Embryonic facial prominence (tissue), 1 donor: ENCODE results near the gene TCN2.
A peak's percentile ranks its signal among the peaks of the same experiment; 100 is the strongest.
"Not testable (repeated sequence)": the region's sequence is repeated elsewhere in the genome, so short reads cannot be mapped to it uniquely, and the experiment has no call there.

Experiments
- DNase-seq: peaks from one replicate; pipeline ENCODE4 v3.0.0-alpha.2; 2016; ENCODE audit errors: extremely low spot score

TCN2 gene

DNA sequence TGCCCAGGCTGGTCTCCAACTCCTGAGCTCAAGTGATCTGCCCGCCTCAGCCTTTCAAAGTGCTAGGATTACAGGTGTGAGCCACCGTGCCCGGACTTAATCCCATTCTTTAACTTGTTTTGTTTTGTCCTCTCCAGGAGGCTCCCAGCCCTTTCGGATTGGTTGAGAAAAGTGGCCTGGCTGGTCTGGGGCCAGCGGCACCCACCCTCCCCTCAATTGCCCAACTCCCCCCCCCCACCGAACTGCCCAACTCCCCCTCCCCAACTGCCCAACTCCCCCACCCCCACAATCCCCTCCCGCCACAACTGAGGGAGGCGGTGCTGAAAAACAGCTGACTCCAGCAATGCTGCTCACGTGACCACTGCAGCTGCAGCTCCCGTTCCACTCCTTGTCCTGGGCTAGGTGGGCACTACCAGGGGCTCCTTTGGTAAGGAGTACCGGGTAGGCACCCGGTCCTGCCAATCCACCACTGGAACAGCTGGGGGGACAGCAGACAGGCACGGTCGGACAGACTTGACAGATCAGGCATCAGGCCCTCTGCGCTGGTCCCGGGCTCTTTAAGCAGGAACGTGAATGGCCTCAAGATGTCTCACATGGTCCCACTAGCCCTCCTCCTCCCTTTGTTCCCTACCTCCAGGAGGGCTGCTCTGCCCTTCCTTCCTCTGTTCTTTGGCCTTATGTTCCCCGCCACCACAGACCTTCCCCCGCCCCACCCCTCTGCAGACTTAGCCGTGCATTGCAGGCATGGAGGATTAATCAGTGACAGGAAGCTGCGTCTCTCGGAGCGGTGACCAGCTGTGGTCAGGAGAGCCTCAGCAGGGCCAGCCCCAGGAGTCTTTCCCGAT, at the start of gene TCN2:
TSS of gene TCN2 (plus strand) at position 720 of the 845 bp plus-strand sequence. CDS start 158 bp downstream, outside the sequence.
- DNase-seq = peak; percentile 39

DNA sequence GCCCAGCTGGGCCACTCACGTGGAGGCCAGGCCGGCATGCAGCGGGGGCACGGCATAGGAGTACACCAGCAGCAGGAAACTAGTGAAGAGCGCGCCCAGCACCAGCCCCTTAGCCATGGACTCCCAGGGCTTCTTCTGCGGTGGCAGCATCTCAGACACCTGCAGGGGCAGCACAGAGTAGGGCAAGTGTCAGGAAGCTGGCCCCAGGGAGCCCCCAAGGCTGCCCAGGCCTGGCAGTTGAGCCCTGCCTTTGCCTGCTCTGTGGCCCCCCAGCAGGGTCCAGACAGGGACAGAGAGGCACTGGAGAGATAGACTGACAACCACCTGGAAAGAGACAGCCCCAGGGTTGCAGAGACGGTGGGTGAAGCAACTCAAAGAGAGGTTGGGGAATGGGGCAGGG, 49.7 kb upstream of the TCN2 start:
- no peak for DNase-seq

GRCh38 chr22:30559889-30560288, 47.1 kb upstream of the TCN2 start:
- DNase-seq = no peak

DNA sequence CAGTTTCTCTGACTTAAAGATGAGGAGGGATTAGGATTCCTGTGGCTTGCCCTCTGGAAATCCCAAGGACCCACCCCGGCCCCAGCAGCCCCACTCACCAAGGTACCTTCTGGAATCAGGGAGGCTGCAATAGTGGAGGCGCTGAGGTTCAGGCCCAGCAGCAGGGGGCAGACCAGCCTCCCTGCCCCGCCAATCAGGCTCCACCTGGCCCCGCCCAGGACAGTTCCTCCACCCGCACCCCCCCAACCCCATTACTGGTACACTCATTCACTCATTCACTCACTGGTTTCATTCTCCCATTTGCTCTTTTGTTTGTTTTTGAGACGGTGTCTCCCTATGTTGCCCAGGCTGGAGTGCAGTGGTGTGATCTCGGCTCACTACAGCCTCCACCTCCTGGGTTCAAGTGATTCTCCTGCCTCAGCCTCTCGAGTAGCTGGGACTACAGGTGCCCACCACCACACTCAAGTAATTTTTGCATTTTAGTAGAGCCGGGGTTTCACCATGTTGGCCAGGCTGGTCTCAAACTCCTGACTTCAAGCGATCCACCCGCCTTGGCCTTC, 46.3 kb upstream of the TCN2 start:
- not testable (repeated sequence) for DNase-seq

DNA sequence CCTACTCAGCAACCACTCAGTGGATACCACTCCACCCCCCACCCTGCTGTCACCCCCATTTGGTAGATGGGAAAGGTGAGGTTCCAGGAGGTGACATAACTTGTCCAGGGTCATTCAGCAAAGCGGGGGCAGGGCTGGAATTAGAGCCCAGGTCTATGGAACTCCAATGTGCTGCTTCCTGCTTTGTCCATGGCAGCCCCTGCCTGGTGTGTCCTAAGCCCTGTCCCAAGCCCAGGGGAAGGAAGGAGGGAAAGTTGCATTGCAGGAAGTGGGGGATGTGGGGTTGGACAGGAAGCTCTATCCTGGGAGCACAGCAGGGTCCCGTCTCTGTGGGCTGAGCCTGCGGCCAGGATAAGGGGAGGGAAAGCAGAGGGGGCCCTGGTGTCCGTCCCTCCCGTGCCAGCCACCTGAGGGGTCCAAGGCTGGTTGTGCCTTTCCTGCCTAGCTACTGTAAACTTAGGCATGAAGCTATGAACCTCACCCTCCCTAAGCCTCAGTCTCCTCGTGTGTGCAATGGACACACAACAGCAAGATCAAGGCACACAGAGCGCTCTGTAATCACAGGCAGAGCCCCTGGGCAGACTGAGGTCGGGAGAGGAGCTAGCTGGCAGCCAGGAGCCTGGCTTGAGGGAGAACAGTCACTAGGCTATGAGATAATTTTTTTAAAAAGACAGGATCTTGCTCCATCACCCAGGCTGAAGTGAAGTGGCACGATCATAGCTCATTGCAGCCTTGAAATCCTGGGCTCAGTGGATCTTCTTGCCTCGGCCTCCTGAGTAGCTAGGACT, 45.4 kb upstream of the TCN2 start:
- DNase-seq = no peak

DNA sequence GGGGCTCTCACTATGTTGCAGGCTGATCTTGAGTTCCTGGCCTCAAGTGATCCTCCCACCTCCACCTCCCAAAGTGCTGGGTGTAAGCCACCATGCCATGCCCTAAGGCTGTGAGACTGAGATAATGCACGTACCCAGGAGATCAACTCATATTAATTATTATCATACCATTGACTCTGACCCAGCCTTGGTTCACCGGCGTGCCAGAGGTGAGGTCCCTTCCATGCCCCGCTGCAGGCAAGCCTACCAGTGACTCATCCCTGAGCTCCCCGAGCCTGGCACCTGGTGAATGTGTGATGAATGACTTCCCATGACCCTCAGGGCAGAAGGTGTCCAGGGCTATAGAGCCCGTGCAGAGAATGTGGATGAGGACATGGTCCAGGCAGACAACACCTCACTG, 44.6 kb upstream of the TCN2 start:
- no peak for DNase-seq

GRCh38 chr22:30564045-30564760, 42.8 kb upstream of the TCN2 start:
- no peak for DNase-seq

DNA sequence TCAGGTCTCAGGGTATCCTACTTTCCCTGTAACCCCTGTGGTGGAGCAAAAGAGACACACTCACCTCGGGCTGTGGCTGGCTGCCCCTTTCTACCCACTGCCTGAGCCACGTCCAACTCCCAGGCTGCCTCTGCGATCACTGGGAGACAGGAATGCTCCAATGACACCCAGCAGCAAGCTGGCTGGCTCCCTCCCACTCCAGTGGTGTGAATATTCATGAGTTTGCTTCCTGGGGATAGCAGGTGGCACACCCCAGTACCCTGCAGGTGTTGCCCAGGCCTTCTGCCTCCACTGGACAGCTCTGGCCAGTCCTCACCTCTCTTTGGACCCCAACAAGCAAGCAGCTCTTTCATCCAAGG, 42.2 kb upstream of the TCN2 start:
- no peak for DNase-seq

DNA sequence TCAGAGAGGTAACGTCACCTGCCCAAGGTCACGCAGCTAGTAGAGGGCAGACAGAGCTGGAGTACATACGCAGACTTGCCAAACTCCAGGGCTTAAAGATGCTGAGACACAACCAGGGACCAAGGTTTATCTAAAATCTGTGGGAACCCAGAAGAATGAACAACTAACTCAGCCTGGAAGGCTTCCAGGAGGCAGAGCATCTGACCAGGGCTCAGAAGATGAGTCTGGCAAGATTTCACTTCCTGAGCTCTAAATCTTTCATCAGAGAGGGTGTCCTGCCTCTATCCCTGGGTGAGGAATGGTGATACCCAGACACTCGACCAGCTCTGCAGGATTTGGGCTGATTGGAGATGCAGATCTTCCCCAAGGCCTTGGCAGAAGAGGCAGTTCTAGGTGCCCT, 41.6 kb upstream of the TCN2 start:
- DNase-seq = no peak

DNA sequence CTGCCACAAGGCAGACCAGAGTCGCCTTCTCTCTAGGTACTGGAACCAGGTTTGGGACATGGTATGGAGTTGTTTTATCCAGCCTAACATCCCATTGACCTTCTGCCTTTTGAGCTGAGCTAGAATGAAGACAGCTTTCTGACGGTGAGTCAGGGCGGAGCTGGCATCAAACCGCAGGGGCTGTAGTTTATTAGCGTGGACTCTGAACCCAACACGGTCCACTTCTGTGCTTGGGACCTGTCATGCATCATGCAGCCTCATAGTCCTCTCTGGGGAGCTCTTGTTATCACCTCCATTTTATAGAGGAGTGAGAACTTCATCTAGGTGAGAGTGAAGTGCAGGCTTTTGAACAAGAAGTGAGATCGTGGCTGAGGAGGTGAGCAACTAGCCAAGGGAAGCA, 40.8 kb upstream of the TCN2 start:
- DNase-seq = no peak

DNA sequence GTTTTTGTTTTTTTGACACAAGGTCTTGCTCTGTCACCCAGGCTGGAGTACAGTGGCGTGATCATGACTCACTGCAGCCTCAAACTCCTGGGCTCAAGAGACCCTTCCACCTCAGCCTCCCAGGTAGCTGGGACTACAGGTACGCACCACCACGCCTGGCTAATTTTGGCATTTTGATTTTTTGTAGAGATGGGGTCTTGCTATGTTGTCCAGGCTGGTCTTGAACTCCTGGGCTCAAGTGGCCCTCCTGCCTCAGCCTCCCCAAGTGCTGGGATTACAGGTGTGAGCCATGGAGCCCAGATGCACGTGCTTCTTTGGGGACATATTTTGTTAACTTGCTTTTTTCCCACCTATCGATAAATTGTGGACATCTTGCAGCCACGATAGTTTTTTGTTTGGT, 39.7 kb upstream of the TCN2 start:
- DNase-seq = not testable (repeated sequence)

GRCh38 chr22:30568137-30568805, 38.7 kb upstream of the TCN2 start:
- no peak for DNase-seq

DNA sequence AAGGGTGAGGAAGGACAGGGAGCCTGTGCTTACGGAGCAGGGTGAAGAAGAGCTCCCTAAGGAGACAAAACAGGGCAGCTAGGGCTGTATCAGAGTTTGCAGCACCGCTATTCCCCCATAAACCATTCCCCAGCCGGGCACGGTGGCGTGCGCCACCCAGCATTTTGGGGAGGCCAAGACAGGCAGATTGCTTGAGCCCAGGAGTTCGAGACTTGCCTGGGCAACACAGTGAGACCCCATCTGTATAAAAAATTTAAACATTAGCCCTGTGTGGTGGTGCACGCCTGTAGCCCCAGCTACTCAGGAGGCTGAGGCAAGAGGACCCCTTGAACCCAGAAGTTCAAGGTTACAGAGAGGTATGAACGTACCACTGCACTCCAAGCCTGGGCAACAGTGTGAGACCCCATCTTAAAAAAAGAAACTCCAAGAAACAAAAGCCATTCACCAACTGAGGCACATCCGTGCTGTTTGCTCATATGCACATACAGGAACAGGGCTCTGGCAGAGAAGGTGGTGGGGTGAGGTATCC, 37.2 kb upstream of the TCN2 start:
- DNase-seq = no peak

DNA sequence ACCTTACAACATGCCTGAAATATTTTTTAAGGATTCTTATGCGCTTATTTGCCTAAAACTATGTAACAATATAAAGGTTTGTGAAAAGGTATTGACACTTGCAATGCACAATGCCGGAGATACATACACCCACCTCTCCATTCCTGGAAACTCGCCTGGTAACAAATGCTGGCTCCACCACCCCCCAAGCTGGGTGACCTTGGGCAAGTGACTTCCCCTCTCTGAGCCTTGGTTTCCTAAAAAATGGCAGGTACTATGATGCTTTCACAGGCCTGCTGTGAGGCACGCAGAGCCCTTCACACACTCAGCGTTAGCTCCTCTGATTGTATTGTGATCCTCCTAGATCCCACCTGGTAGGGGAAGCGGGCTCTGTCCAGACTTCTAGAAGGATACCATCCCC, 34.8 kb upstream of the TCN2 start:
- no peak for DNase-seq

DNA sequence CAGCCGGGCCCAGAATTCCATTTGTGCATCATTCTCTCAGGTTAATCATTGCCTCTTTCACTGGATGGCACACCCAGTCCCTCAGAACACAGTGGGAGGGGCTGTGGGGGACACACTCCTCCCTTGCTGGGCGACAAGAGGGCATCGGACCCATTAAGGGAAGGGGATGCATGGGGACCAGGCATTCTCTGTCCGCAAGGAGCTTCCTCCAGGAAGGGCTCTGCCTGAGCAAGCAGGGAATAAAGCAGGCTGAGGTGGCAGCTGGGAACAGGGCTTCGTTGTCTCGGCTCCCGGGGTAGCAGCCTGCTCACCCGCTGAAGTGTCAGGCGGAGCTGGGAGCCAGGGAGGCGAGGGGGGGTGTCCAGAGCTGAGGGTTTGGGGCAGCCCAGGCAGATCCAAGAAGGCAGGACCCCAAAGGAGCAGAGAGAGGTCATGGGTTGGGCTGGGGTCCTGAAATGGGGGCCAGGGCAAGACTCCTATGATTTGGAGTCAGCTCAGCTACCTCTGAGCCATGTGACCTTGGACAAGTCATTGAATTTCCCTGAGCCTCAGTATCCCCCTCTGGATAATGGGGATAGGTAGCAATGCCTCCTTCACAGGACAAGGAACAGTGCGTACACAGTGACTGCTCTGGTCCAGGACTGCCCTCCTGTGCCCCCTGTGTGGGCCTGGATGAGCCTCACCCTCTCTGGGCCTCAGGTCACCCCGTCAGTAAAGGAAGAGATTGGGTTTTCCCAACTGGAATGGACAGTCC, 34.0 kb upstream of the TCN2 start:
- no peak for DNase-seq

DNA sequence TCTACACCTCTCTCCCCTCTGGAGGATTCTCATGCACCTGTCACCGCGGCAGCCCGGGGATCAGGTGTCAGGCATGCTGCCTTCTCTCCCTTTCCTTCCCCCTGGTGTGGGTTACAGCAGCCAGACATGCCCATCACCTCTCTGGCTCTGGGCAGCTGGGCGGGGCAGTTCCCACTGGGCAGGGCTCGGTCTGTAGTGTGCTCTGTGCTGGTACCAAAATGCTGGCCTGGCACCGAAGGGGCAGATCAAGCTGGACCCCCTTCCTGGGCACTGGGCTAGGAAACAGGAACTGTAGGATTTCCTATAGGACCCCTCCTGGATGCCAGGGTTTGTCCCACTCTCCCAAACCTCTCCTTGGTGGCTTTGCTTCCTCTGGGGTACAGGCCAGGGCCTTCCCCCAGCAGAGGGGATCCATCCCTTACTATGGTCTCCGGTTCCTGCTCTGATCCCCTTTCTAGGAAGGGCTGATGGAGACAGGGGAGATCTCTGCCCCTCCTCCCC, 33.3 kb upstream of the TCN2 start:
- DNase-seq = no peak

DNA sequence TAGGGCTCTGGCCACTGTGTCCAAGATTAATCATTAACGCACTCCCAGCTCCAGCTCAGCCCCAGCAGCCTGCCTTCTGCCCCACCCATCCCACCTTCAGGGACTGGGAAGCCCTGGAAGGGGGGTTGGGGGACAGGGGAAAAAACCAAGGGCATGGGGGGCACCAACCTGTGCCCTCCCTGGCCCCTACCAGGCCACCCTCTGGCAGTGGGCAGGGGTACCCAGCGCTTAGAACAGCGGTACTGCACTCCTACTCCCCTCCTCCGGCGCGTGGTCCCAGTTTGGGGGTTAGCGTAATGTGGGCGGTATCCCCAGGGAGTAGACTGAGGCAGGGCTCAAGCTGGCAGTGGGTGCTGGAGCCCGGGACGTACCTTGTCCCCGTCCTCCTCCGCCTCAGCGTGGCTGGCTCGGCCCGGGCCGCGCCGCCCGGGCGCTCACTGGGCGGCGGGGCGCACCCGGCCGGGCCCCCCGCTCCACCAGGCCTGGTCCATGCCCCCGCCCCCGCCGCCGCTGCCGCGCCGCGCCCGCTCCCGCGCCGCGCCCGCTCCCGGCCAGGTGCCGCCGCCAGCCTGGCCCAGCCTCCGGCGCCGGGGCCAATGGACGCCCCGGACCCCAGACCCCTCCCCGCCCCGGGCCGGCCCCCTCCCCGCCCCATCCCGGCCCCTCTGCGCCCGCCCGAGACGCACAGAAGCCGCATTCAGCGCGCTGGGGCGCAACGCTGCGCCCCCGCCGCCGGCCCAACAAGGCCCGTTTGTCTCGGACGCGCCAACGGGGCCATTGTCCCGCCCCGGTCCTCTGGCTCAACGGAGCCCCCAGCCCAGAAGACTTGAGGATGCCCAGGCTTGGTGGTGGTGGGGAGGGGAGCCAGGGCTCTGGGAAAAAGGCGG, 32.6 kb upstream of the TCN2 start, which contains the start of gene GAL3ST1:
TSS of gene GAL3ST1 (minus strand) at position 571 of the 887 bp plus-strand sequence. CDS start 17,273 bp downstream, outside the sequence.
- DNase-seq = no peak

DNA sequence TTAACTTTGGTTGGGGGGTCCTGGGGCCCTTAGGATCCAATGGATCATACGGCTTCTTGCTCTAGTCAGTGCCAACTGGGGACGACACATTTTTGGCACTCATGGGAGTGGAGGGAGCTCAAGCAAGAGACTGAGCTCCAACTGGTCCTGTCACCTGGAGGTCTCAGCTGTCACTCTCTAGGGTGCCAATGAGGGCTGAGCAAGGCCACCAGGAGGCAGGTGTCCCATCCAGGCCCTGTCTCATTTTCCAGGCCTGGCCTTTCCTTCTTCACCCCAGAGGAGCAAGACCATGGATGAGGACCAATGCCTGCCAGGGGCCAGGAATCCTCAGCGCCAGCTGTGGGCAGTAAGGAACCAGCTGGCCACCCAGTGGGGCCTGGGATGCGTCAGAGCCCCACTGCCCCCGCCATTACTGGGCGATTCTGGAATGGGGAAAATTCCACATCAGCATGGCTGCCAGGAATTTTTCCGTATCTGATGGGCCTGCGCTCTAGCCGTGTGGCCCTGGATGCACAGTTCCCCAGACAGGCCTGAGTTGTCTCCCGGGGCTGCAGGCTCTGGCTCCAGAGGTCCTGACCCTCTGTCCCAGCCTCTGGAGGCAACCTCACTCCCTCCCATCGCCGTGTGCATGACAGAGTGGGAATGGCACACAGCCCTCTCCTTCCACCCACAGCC, 31.8 kb upstream of the TCN2 start:
- DNase-seq = no peak

GRCh38 chr22:30575859-30576258, 31.1 kb upstream of the TCN2 start:
- DNase-seq = no peak
